Loucy (cell line): Measurements from ENCODE around the gene SLC5A11.

Experiments
- H2AFZ ChIP-seq: fragments of 200-600 bp; sonication (generic); 2 replicates; pipeline ENCODE4 v1.6.0; 2016; ENCODE audit warnings: antibody characterized with exemption, mild to moderate bottlenecking, low read length, moderate library complexity
- H3F3A ChIP-seq: fragments of 200-600 bp; 2 replicates; pipeline ENCODE4 v1.6.0; 2016; ENCODE audit warnings: antibody characterized with exemption, low read depth, mild to moderate bottlenecking
- H3K27me3 ChIP-seq: fragments of 200-600 bp; sonication (generic); 2 replicates; pipeline ENCODE4 v1.6.1; 2014; ENCODE audit warnings: low read length, mild to moderate bottlenecking; ENCODE audit not compliant: insufficient read depth, poor library complexity, severe bottlenecking
- H3K36me3 ChIP-seq: fragments of 200-600 bp; sonication (generic); 2 replicates; pipeline ENCODE4 v1.6.1; 2016; ENCODE audit warnings: low read length; ENCODE audit not compliant: insufficient read depth
- H3K4me1 ChIP-seq: fragments of 200-600 bp; sonication (generic); 2 replicates; pipeline ENCODE4 v1.5.1; 2014; ENCODE audit warnings: low read length, mild to moderate bottlenecking; ENCODE audit not compliant: insufficient read depth, poor library complexity, severe bottlenecking
- H3K4me2 ChIP-seq: fragments of 200-600 bp; sonication (generic); 2 replicates; pipeline ENCODE4 v1.6.0; 2014; ENCODE audit warnings: antibody characterized with exemption, low read length, low read depth, mild to moderate bottlenecking; ENCODE audit not compliant: poor library complexity, severe bottlenecking
- H3K4me3 ChIP-seq: fragments of 200-600 bp; sonication (generic); 2 replicates; pipeline ENCODE4 v1.5.1; 2014; ENCODE audit warnings: low read length, mild to moderate bottlenecking, mixed read lengths; ENCODE audit not compliant: poor library complexity, severe bottlenecking
- H3K79me2 ChIP-seq: fragments of 200-600 bp; sonication (generic); 2 replicates; pipeline ENCODE4 v1.6.1; 2014; ENCODE audit warnings: low read length; ENCODE audit not compliant: insufficient read depth
- H3K9ac ChIP-seq: fragments of 200-600 bp; sonication (generic); 2 replicates; pipeline ENCODE4 v1.6.0; 2014; ENCODE audit warnings: mild to moderate bottlenecking, low read depth, low read length, moderate library complexity; ENCODE audit not compliant: poor library complexity, severe bottlenecking
- H3K9me2 ChIP-seq: fragments of 200-600 bp; sonication (generic); replicated peaks from 2 replicates; pipeline ENCODE4 v1.6.1; 2016; ENCODE audit warnings: low read depth, low read length, mixed read lengths
- H3K9me3 ChIP-seq: fragments of 200-600 bp; sonication (generic); 2 replicates; pipeline ENCODE4 v1.6.1; 2014; ENCODE audit warnings: mild to moderate bottlenecking, antibody characterized with exemption, low read length, low read depth; ENCODE audit not compliant: insufficient read depth
- H4K20me1 ChIP-seq: fragments of 200-600 bp; sonication (generic); 2 replicates; pipeline ENCODE4 v1.6.0; 2014; ENCODE audit warnings: antibody characterized with exemption, low read length, mild to moderate bottlenecking; ENCODE audit not compliant: insufficient read depth, poor library complexity, severe bottlenecking
- EZH2phosphoT487 ChIP-seq: fragments of 200-600 bp; IDR thresholded peaks from 2 replicates; pipeline ENCODE4 v1.6.1; 2018; ENCODE audit warnings: antibody characterized with exemption, mild to moderate bottlenecking, moderate library complexity, borderline replicate concordance
- TF ChIP-seq, protein P1 (sequence below): fragments of 200-600 bp; sonication (generic); conservative IDR thresholded peaks from 2 replicates; pipeline ENCODE4 v1.5.1; 2014; ENCODE audit warnings: mild to moderate bottlenecking, antibody characterized with exemption, low read length

Gene SLC5A11

DNA sequence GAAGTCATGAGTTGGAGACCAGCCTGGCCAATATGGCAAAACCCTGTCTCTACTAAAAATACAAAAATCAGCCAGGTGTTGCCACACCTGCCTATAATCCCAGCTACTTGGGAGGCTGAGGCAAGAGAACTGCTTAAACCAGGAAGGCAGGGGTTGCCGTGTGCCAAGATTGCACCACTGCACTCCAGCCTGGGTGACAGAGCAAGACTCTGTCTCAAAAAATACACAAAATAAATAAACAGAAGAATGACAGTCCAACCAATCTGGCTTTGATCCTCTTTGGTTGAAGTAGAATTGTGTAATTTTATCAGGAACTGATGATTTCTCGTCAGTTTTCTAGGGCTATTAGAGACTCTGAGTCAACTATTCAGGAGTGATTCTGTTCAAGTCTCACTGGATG is 79.4 kb downstream of the SLC5A11 start:
- H3K4me2 ChIP-seq = no peak overlapping the region
- H4K20me1 ChIP-seq = no peaks in the 10 kb centered on the region
- H3K4me1 ChIP-seq = no peaks in the 10 kb centered on the region
- H3K79me2 ChIP-seq = no peaks in the 10 kb centered on the region
- no peaks in the 10 kb centered on the region for H3K9me3 ChIP-seq
- peaks cover 9% of the 10 kb centered on the region; the same call in 1 of the 2 replicates for H3K36me3 ChIP-seq
- H3K9me2 ChIP-seq = no peaks in the 10 kb centered on the region
- no peak overlapping the region for H3K4me3 ChIP-seq
- H3F3A ChIP-seq = no peaks in the 10 kb centered on the region
- TF ChIP-seq, protein P1, sequence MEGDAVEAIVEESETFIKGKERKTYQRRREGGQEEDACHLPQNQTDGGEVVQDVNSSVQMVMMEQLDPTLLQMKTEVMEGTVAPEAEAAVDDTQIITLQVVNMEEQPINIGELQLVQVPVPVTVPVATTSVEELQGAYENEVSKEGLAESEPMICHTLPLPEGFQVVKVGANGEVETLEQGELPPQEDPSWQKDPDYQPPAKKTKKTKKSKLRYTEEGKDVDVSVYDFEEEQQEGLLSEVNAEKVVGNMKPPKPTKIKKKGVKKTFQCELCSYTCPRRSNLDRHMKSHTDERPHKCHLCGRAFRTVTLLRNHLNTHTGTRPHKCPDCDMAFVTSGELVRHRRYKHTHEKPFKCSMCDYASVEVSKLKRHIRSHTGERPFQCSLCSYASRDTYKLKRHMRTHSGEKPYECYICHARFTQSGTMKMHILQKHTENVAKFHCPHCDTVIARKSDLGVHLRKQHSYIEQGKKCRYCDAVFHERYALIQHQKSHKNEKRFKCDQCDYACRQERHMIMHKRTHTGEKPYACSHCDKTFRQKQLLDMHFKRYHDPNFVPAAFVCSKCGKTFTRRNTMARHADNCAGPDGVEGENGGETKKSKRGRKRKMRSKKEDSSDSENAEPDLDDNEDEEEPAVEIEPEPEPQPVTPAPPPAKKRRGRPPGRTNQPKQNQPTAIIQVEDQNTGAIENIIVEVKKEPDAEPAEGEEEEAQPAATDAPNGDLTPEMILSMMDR = no peak
- no peak for TF ChIP-seq EZH2phosphoT487
- no peak overlapping the region for H3K9ac ChIP-seq
- no peak overlapping the region for H2AFZ ChIP-seq
- no peaks in the 10 kb centered on the region for H3K27me3 ChIP-seq

DNA sequence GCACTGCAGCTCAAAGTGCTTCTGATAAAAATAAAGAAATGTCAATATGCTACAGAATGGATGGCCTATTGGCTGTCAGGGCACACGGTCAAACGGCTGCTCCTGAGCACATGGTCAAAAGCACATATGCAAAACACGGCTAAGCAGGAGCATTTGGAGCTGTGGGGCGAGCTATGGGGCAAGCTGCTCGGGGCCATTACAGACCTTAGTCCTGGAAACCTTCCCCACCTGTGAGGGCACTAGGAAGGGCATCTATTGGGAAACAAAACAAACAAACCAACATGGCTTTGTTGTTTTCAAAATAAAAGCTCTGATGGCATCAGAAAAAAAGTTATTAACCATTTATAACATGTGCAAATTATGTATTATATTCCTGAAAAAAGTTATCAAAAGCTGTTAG is 83.6 kb downstream of the SLC5A11 start:
- Histone ChIP-seq H3K9ac (no peak overlapping the region), H3K36me3 (peaks cover 26% of the 10 kb centered on the region; the same call in 1 of the 2 replicates), H3K79me2 (no peaks in the 10 kb centered on the region), H4K20me1 (no peaks in the 10 kb centered on the region), H3K4me2 (no peak overlapping the region), H3K9me3 (no peaks in the 10 kb centered on the region), H3K4me3 (no peak overlapping the region), H2AFZ (no peak overlapping the region), H3K4me1 (no peaks in the 10 kb centered on the region), H3K9me2 (no peaks in the 10 kb centered on the region), H3K27me3 (no peaks in the 10 kb centered on the region), H3F3A (no peaks in the 10 kb centered on the region)
- no peak for TF ChIP-seq EZH2phosphoT487
- TF ChIP-seq, protein P1 = no peak

DNA sequence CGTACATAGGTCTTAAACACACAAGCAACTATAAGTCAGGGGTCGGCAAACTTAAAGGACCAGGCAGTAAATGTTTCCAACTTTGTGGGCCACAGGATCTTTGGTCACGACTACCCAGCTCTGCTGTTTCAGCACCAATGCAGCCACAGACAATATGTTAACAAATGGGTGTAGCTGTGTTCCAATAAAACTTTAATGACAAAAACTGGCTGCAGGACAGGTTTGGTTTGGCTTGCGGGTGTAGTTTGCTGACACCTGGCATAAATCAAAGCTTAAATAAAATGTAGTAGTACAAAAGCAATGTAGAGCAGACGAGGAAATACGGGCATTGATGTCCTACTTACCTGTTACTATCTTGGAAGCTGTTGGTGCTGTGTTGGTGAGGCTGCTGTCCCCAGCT is 84.7 kb downstream of the SLC5A11 start:
- no peak for TF ChIP-seq EZH2phosphoT487
- TF ChIP-seq, protein P1 = no peak
- no peak overlapping the region for H2AFZ ChIP-seq
- H3K27me3 ChIP-seq = no peaks in the 10 kb centered on the region
- no peaks in the 10 kb centered on the region for H3K79me2 ChIP-seq
- no peaks in the 10 kb centered on the region for H3K9me2 ChIP-seq
- no peaks in the 10 kb centered on the region for H3F3A ChIP-seq
- no peak overlapping the region for H3K9ac ChIP-seq
- no peaks in the 10 kb centered on the region for H3K9me3 ChIP-seq
- no peak overlapping the region for H3K4me3 ChIP-seq
- no peak overlapping the region for H3K4me2 ChIP-seq
- H4K20me1 ChIP-seq = no peaks in the 10 kb centered on the region
- no peaks in the 10 kb centered on the region for H3K4me1 ChIP-seq
- peaks cover 34% of the 10 kb centered on the region; the same call in 1 of the 2 replicates for H3K36me3 ChIP-seq
